ENCODE measurements around the gene THOP1.

THOP1 gene

DNA sequence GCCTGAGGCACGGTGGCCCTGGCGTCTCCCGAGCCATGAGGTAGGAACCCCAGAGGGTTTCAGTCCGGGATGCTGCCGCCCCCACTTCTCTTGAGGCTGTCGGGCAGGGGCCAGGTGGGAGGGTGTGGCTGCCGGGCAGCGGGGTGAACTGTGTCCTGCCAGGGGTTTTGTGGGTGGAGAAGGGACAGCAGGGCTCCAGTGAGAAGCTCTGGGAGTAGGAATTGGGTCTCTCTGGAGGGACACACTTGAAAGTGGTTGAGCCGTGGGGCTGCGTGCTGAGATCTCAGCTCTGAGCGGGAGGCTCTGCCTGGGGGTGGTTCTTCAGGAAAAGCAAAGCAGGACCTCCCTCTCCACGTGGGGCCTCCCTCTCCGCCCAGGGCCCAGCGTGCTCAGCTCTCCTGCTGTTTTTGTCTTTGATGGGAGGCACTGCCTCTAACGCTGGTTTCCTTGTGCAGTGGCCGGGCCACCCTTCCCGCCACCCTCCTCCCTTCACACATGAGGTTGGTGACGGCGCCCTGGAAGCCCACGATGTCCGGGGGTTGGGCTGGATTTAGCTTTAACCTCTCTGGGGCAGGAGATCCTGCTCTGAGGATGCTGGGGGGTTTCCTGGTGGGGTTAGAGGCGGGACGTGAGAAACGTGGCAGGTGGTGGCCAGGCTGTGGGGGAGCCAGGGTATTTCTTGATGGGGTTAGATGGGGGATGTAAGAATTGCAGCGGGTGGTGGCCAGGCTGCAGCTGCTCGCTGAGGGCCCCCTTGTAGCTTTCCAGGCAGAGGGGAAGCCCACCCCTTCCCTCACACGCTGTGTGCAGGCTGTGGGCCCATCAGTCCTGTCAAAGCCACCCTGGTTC is 19.1 kb downstream of the THOP1 start:
- H3K27me3 ChIP-seq (ENCODE audit: control insufficient read depth, insufficient read depth, low read length), result no peaks in the 10 kb centered on the region
- peaks cover 31% of the 10 kb centered on the region for H3K36me3 ChIP-seq (ENCODE audit: control insufficient read depth, insufficient read depth, low read length)
- no peak overlapping the region for H3K4me3 ChIP-seq (ENCODE audit: low read length)
- H3K4me1 ChIP-seq (ENCODE audit: control insufficient read depth, insufficient read depth, low read length), result no peaks in the 10 kb centered on the region
- no peak overlapping the region for H3K9ac ChIP-seq (ENCODE audit: low read length)
- no peak overlapping the region for H3K27ac ChIP-seq (ENCODE audit: low read depth, low read length)

DNA sequence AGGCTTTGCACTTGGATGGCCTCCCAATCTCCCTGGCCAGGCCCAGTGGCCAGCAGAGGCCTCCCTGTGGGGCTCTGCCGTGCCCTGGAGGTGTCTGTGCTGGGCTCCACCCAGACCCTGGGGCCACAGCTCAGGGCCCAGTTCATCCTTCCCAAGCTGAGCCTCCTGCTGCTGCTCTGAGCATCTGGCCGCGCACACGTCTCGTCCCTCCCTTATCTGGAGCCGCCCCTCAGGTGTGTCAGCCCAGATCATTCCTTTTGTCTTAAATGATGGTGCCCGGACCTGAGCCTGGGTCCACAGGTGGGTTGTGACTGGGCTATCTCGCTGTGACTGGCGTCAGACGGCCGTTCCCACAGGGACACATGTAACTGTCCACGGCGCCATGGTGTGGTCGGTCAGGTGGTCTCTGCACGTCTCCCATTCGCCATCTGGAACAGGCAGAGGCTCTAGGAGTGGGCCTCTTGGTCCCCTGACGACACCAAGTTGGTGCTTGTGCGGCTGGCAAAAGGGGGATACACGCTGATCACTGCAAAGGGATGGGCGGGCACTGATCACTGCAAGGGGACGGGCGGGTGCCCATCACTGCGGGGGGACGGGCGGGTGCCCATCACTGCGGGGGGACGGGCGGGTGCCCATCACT is 20.1 kb downstream of the THOP1 start:
- no peaks in the 10 kb centered on the region for H3K4me1 ChIP-seq (ENCODE audit: control insufficient read depth, insufficient read depth, low read length)
- H3K4me3 ChIP-seq (ENCODE audit: low read length), result no peak overlapping the region
- H3K27me3 ChIP-seq (ENCODE audit: control insufficient read depth, insufficient read depth, low read length), result no peaks in the 10 kb centered on the region
- no peak overlapping the region for H3K27ac ChIP-seq (ENCODE audit: low read depth, low read length)
- no peak overlapping the region for H3K9ac ChIP-seq (ENCODE audit: low read length)
- peaks cover 33% of the 10 kb centered on the region for H3K36me3 ChIP-seq (ENCODE audit: control insufficient read depth, insufficient read depth, low read length)

DNA sequence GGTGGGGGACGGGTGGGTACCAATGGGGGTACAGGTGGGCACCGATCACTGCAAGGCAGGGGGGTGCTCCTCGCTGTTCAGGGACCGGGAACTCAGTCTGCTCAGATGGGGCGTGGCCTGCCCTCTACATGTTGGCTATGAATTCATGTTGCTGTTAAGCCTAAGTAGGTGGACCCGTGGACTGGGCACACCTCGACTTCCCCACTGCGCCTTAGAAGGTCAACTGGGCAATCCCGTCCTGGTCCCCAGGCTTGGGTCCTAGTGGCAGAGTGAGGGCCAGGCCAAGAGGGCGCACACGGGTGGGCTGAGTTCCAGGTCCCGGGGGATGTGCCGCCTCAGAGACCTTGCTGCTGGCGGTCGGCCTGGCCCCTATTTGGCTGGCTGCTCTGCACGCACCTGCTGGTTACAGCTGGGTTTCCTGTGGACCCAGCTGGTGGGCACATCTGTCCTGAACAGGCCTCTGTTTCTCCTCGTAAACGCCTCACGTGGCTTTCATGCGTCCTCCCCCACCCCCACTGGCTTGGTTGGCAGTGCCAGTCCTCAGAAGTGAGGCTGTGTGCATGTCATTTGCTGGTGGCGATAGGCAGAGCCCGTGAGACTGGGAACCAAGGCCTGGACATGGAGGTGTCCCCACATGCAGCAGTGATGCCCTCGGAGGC is 20.8 kb downstream of the THOP1 start:
- Histone ChIP-seq H3K4me1 (ENCODE audit: control insufficient read depth, insufficient read depth, low read length) (no peaks in the 10 kb centered on the region), H3K36me3 (ENCODE audit: control insufficient read depth, insufficient read depth, low read length) (peaks cover 28% of the 10 kb centered on the region), H3K27me3 (ENCODE audit: control insufficient read depth, insufficient read depth, low read length) (no peaks in the 10 kb centered on the region), H3K27ac (ENCODE audit: low read depth, low read length) (no peak overlapping the region), H3K9ac (ENCODE audit: low read length) (no peak overlapping the region), H3K4me3 (ENCODE audit: low read length) (no peak overlapping the region)

DNA sequence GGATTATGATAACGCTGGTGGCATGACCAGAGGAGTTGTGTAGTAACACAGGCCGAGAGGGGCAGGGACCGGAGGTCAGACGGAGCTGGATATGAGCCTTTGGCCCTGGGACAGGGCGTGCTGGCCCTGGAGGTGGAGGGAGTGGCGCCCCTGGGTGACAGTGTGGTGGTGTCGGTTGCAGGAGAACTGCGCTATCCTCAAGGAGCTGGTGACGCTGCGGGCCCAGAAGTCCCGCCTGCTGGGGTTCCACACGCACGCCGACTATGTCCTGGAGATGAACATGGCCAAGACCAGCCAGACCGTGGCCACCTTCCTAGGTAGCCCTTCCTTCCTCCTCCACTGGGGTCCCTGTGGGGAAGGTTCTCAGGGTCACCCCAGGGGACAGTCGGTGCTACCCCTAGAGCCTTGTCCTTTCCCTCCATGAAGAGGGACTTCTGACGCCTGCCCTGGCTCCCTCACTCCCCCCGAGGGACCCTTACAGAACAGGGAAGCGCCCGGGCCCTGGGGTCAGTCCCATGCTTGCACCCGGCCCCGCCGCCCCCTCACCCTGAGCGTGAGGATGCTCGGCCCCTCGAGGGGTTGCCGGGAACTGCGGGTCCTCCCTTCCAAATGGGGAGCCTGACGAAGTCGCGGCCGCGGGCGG is 21.6 kb downstream of the THOP1 start:
- Histone ChIP-seq H3K4me3 (ENCODE audit: low read length) (no peak overlapping the region), H3K27ac (ENCODE audit: low read depth, low read length) (no peak overlapping the region), H3K27me3 (ENCODE audit: control insufficient read depth, insufficient read depth, low read length) (no peaks in the 10 kb centered on the region), H3K9ac (ENCODE audit: low read length) (no peak overlapping the region), H3K4me1 (ENCODE audit: control insufficient read depth, insufficient read depth, low read length) (no peaks in the 10 kb centered on the region), H3K36me3 (ENCODE audit: control insufficient read depth, insufficient read depth, low read length) (peaks cover 25% of the 10 kb centered on the region)

DNA sequence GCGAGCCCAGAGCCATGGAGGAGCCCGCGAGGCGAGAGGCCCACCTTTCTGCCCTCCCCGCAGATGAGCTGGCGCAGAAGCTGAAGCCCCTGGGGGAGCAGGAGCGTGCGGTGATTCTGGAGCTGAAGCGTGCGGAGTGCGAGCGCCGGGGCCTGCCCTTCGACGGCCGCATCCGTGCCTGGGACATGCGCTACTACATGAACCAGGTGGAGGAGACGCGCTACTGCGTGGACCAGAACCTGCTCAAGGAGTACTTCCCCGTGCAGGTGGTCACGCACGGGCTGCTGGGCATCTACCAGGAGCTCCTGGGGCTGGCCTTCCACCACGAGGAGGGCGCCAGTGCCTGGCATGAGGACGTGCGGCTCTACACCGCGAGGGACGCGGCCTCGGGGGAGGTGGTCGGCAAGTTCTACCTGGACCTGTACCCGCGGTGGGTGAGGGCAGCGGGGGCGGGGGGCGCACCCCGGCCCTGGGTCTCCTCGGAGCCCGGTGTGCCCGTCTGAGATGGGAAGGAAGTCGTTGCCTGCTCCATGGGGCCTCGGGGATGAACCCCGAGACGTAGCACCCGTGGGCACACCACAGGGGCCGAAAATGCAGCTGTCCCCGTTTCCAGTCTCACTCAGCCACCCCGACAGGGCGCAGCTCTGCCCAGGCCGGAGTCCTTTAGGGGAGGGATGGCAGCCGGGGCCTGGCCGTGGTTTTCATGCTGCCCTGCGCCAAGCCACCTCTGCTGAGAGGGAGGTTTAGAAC is 22.3 kb downstream of the THOP1 start:
- Histone ChIP-seq H3K27me3 (ENCODE audit: control insufficient read depth, insufficient read depth, low read length) (no peaks in the 10 kb centered on the region), H3K36me3 (ENCODE audit: control insufficient read depth, insufficient read depth, low read length) (peaks cover 23% of the 10 kb centered on the region), H3K27ac (ENCODE audit: low read depth, low read length) (no peak overlapping the region), H3K9ac (ENCODE audit: low read length) (no peak overlapping the region), H3K4me1 (ENCODE audit: control insufficient read depth, insufficient read depth, low read length) (no peaks in the 10 kb centered on the region), H3K4me3 (ENCODE audit: low read length) (no peak overlapping the region)

DNA sequence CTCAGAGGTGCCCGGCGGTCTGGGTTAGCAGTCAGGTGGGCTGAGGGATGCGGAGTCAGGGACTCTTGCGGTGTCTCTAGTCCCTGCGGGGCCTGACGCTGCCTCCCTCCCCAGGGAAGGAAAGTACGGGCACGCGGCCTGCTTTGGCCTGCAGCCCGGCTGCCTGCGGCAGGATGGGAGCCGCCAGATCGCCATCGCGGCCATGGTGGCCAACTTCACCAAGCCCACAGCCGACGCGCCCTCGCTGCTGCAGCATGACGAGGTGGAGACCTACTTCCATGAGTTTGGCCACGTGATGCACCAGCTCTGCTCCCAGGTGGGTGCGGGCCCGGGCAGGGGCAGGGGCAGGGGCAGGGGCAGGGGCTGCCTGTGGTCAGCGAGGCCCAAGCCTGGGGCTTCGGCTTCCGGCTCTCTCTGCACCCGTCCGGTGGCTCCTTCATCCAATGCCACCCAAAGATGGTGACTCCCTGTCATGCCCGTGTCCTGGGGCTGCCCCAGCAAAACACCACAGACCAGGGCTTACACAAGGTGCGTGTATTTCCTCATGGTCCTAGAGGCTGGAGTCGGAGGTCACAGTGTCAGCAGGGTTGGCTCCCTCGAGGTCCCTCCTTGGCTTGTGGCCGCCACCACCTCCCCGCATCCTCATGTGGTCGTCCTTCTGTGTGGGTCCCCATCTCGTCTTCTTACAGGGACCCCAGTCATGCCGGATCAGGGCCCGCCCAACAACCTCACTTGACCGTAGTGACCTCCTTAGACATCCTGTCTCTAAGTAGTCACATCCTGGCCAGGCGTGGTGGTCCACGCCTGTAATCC is 23.0 kb downstream of the THOP1 start:
- Histone ChIP-seq H3K4me1 (ENCODE audit: control insufficient read depth, insufficient read depth, low read length) (no peaks in the 10 kb centered on the region), H3K36me3 (ENCODE audit: control insufficient read depth, insufficient read depth, low read length) (peaks cover 23% of the 10 kb centered on the region), H3K27ac (ENCODE audit: low read depth, low read length) (no peak overlapping the region), H3K9ac (ENCODE audit: low read length) (no peak overlapping the region), H3K4me3 (ENCODE audit: low read length) (no peak overlapping the region), H3K27me3 (ENCODE audit: control insufficient read depth, insufficient read depth, low read length) (no peaks in the 10 kb centered on the region)

DNA sequence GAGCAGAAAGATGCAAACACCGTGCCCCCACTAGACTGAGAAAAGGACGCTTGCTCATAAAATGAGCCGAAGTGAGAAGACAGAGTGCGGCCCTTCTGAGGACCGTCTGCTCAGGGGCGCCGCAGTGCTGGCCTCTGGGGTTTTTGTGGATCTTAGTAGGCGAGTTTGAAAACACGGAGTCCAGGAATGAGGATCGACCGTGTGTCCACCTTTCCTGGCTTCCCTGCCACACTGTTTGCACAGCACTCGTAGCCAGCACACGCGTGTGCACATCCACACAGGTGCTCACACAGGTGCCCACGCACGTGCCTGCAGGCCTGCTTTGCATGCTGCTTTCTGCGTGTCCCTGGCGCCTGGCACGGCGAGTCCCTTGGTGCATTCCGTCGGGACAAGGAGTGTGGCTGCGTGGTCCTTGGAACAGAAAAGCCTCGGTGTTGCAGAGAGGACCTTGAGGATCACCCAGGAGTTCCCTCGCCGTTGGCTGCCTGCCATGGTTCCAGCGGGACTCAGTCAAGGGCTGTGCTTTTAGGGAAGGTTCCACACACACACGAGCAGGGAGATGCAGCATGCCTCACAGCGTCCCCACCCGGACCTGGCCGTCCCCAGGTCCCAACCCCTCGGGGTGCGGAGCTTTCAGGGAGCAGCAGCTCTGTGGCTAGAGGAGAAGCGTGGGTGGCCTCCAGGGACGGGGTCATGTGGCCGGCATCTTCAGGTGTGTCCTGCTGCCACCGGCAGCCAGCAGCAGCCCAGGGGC is 24.3 kb downstream of the THOP1 start:
- Histone ChIP-seq H3K36me3 (ENCODE audit: control insufficient read depth, insufficient read depth, low read length) (peaks cover 23% of the 10 kb centered on the region), H3K27me3 (ENCODE audit: control insufficient read depth, insufficient read depth, low read length) (no peaks in the 10 kb centered on the region), H3K4me1 (ENCODE audit: control insufficient read depth, insufficient read depth, low read length) (no peaks in the 10 kb centered on the region), H3K27ac (ENCODE audit: low read depth, low read length) (no peak overlapping the region), H3K4me3 (ENCODE audit: low read length) (no peak overlapping the region), H3K9ac (ENCODE audit: low read length) (no peak overlapping the region)

DNA sequence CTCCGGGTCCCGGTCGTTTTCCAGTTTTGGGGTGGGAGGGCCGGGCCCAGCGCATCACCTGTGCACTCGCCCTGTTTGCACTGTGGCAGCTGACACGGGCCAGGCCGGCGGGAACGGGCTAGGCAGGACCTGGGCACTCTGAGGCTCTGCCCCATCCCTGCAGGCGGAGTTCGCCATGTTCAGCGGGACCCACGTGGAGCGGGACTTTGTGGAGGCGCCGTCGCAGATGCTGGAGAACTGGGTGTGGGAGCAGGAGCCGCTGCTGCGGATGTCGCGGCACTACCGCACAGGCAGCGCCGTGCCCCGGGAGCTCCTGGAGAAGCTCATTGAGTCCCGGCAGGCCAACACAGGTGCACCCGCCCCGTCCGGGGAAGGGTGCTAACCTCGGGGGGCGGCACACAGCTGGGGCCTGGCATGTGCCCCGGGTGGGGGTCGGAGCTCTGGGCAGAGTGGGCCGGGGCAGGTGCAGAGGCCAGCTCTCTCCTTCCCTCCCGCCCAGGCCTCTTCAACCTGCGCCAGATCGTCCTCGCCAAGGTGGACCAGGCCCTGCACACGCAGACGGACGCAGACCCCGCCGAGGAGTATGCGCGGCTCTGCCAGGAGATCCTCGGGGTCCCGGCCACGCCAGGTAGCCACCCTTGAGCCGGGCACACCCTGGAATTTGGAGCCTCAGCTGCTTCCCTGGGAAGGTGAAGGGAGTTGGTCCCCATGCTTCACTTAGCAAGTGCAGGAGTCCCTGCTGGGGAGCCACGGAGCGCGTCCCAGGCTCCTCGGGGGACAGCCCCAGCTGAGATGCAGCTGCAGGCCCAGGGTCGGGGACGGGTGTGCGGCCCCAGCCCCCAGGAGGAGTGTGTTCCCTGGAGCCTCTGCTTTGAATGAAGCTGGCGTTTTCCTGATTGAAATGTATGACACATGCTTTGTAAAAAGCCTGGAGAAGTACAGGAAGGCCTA is 25.1 kb downstream of the THOP1 start:
- Histone ChIP-seq H3K27me3 (ENCODE audit: control insufficient read depth, insufficient read depth, low read length) (no peaks in the 10 kb centered on the region), H3K9ac (ENCODE audit: low read length) (no peak overlapping the region), H3K4me1 (ENCODE audit: control insufficient read depth, insufficient read depth, low read length) (no peaks in the 10 kb centered on the region), H3K36me3 (ENCODE audit: control insufficient read depth, insufficient read depth, low read length) (peaks cover 18% of the 10 kb centered on the region), H3K4me3 (ENCODE audit: low read length) (no peak overlapping the region), H3K27ac (ENCODE audit: low read depth, low read length) (no peak overlapping the region)

DNA sequence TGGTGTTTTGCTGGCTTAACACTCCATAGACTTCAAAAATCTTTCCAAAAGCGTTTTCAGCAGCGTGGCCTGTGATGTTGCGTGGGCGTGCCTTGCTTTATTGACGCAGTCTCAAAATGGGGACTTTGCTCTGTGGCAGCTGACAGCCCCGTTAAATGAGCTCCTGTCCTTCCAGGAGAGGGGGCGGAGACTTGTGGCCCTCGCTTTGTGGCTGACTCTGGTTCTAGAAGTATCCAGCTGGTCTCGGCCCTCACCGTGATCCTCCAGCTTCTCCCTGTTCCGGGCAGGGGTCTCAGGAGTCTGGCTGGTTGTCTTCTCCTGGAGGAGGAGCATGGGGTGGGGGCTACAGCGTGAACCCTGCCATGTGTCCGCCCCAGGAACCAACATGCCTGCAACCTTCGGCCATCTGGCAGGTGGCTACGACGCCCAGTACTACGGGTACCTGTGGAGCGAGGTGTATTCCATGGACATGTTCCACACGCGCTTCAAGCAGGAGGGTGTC is 26.0 kb downstream of the THOP1 start:
- Histone ChIP-seq H3K36me3 (ENCODE audit: control insufficient read depth, insufficient read depth, low read length) (peaks cover 16% of the 10 kb centered on the region), H3K4me3 (ENCODE audit: low read length) (peak overlapping the region; percentile 8), H3K27me3 (ENCODE audit: control insufficient read depth, insufficient read depth, low read length) (no peaks in the 10 kb centered on the region), H3K4me1 (ENCODE audit: control insufficient read depth, insufficient read depth, low read length) (no peaks in the 10 kb centered on the region), H3K9ac (ENCODE audit: low read length) (no peak overlapping the region), H3K27ac (ENCODE audit: low read depth, low read length) (no peak overlapping the region)

DNA sequence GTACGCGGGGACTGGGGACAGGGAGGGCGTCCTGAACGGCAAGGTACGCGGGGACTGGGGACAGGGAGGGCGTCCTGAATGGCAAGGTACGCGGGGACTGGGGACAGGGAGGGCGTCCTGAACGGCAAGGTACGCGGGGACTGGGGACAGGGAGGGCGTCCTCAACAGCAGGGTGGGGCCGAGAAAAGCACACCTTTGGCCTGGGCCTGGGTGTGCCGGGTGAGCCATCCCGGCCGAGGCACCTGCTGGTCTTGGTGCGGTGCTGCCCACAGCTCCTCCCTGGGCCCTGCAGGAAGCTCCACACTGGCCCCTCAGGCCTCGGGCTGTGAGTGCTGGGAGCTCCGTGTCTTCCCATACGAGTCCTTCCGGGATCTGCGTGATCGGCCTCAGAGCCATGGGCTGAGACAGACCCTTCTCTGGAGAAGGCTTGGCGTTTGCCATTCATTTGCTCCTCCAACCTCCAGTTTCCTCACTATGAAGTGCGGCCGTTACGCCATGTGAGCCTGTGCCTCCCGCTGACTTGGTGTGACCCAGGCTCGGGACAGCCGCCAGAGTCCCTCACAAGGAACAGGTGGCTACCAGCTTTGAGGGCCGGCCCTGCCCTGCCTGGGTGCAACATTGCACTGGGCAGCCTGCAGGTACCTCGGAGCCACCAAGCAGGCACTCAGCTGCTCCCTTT is 26.6 kb downstream of the THOP1 start:
- H3K27me3 ChIP-seq (ENCODE audit: control insufficient read depth, insufficient read depth, low read length), result no peaks in the 10 kb centered on the region
- peaks cover 12% of the 10 kb centered on the region for H3K36me3 ChIP-seq (ENCODE audit: control insufficient read depth, insufficient read depth, low read length)
- H3K9ac ChIP-seq (ENCODE audit: low read length), result no peak overlapping the region
- H3K4me3 ChIP-seq (ENCODE audit: low read length), result peak overlapping the region; percentile 8
- no peak overlapping the region for H3K27ac ChIP-seq (ENCODE audit: low read depth, low read length)
- no peaks in the 10 kb centered on the region for H3K4me1 ChIP-seq (ENCODE audit: control insufficient read depth, insufficient read depth, low read length)

Data from rectal smooth muscle tissue (tissue), 1 donor.